GM23338 (cell line): ENCODE results near the gene SCAF8. TPM values are rescaled to one million over a fixed set of nuclear protein-coding genes. Genes with fewer than 3 reads are reported as not detected.

Experiments used
- ATAC-seq: fragments of 200-7000 bp; cut with Tn5 transposase; 3 replicates; pipeline ENCODE4 v1.9.1; 2020
- DNase-seq: peaks from one replicate; pipeline ENCODE4 v3.0.0-alpha.2; 2015; ENCODE audit warnings: low spot score
- H2AFZ ChIP-seq: fragments of 200-600 bp; sonication (generic); 2 replicates; pipeline ENCODE4 v1.8.0; 2016; ENCODE audit warnings: antibody characterized with exemption, mild to moderate bottlenecking, moderate library complexity
- H3F3A ChIP-seq: fragments of 200-600 bp; sonication (generic); replicated peaks from 2 replicates; pipeline ENCODE4 v1.8.0; 2017; ENCODE audit warnings: antibody characterized with exemption, mixed run types, low read depth
- H3K27ac ChIP-seq: fragments of 200-600 bp; sonication (generic); 2 replicates; pipeline ENCODE4 v1.6.1; 2016; ENCODE audit warnings: low read depth
- H3K27me3 ChIP-seq: fragments of 200-600 bp; sonication (generic); 2 replicates; pipeline ENCODE4 v1.8.0; 2016; ENCODE audit warnings: mild to moderate bottlenecking, mixed run types, moderate library complexity; ENCODE audit not compliant: insufficient read depth
- H3K36me3 ChIP-seq: fragments of 200-600 bp; sonication (generic); 2 replicates; pipeline ENCODE4 v1.8.0; 2016; ENCODE audit warnings: mild to moderate bottlenecking; ENCODE audit not compliant: insufficient read depth
- H3K4me1 ChIP-seq: fragments of 200-600 bp; sonication (generic); 2 replicates; pipeline ENCODE4 v1.8.0; 2016; ENCODE audit warnings: mild to moderate bottlenecking, moderate library complexity; ENCODE audit not compliant: insufficient read depth
- H3K4me2 ChIP-seq: fragments of 200-600 bp; sonication (generic); 2 replicates; pipeline ENCODE4 v1.7.1; 2017; ENCODE audit warnings: mixed run types
- H3K4me3 ChIP-seq: fragments of 200-600 bp; sonication (generic); 2 replicates; pipeline ENCODE4 v1.6.1; 2016; ENCODE audit warnings: mixed run types
- H3K79me2 ChIP-seq: fragments of 200-600 bp; sonication (generic); replicated peaks from 2 replicates; pipeline ENCODE4 v1.8.0; 2017; ENCODE audit warnings: mild to moderate bottlenecking; ENCODE audit not compliant: insufficient read depth
- H3K9me2 ChIP-seq: fragments of 200-600 bp; sonication (generic); 2 replicates; pipeline ENCODE4 v1.8.0; 2017; ENCODE audit not compliant: insufficient read depth
- H4K20me1 ChIP-seq: fragments of 200-600 bp; sonication (generic); replicated peaks from 2 replicates; pipeline ENCODE4 v1.8.0; 2017; ENCODE audit warnings: mild to moderate bottlenecking; ENCODE audit not compliant: insufficient read depth
- H3K27ac Mint-ChIP-seq: 2 replicates; pipeline ENCODE4 v1.8.0; 2020; ENCODE audit warnings: inconsistent platforms, mild to moderate bottlenecking, moderate library complexity, mixed read lengths
- H3K27me3 Mint-ChIP-seq: 3 replicates; pipeline ENCODE4 v1.8.0; 2022; ENCODE audit warnings: low read depth, mild to moderate bottlenecking, moderate library complexity, mixed read lengths, inconsistent platforms; ENCODE audit not compliant: insufficient read depth, poor library complexity
- H3K36me3 Mint-ChIP-seq: 3 replicates; pipeline ENCODE4 v1.8.0; 2021; ENCODE audit warnings: low read depth, mild to moderate bottlenecking, inconsistent platforms, moderate library complexity, mixed read lengths
- H3K4me1 Mint-ChIP-seq: 3 replicates; pipeline ENCODE4 v1.8.0; 2020; ENCODE audit warnings: mild to moderate bottlenecking, inconsistent platforms, mixed read lengths
- H3K4me3 Mint-ChIP-seq: 3 replicates; pipeline ENCODE4 v1.8.0; 2021; ENCODE audit warnings: moderate library complexity, mild to moderate bottlenecking, inconsistent platforms, mixed read lengths
- H3K9me3 Mint-ChIP-seq: 3 replicates; pipeline ENCODE4 v1.8.0; 2020; ENCODE audit warnings: moderate library complexity, mild to moderate bottlenecking, inconsistent platforms, mixed read lengths
- CREB1 ChIP-seq: fragments of 250-450 bp; sonication (Bioruptor Pico); IDR thresholded peaks from 2 replicates; pipeline ENCODE4 v1.5.0; 2020; ENCODE audit warnings: low read depth, mild to moderate bottlenecking, moderate library complexity
- EZH2 ChIP-seq: fragments of 200-600 bp; sonication (generic); IDR thresholded peaks from one replicate; pipeline ENCODE4 v1.8.0; 2017; ENCODE audit warnings: antibody characterized with exemption, mild to moderate bottlenecking, low read depth; ENCODE audit not compliant: unreplicated experiment
- EZH2phosphoT487 ChIP-seq: fragments of 200-600 bp; sonication (generic); IDR thresholded peaks from one replicate; pipeline ENCODE4 v1.8.1; 2018; ENCODE audit warnings: antibody characterized with exemption; ENCODE audit not compliant: unreplicated experiment
- JUNB ChIP-seq: IDR thresholded peaks from one replicate; pipeline ENCODE4 v1.6.1; 2016; ENCODE audit warnings: antibody characterized with exemption; ENCODE audit not compliant: unreplicated experiment
- NANOG ChIP-seq: IDR thresholded peaks from 2 replicates; pipeline ENCODE4 v1.6.1; 2016; ENCODE audit warnings: antibody characterized with exemption, borderline replicate concordance
- POLR2AphosphoS5 ChIP-seq: IDR thresholded peaks from 2 replicates; pipeline ENCODE4 v1.6.1; 2016; ENCODE audit warnings: antibody characterized with exemption, low read depth
- STAT1 ChIP-seq: IDR thresholded peaks from one replicate; pipeline ENCODE4 v1.6.1; 2016; ENCODE audit warnings: antibody characterized with exemption; ENCODE audit not compliant: unreplicated experiment
- ZNF114 ChIP-seq: fragments of 250-450 bp; sonication (Bioruptor Pico); IDR thresholded peaks from 2 replicates; pipeline ENCODE4 v1.5.0; 2020; ENCODE audit warnings: mild to moderate bottlenecking, moderate library complexity
- ZNF331 ChIP-seq: fragments of 250-450 bp; sonication (Bioruptor Pico); IDR thresholded peaks from 2 replicates; pipeline ENCODE4 v1.5.0; 2020; ENCODE audit warnings: low read depth, mild to moderate bottlenecking, moderate library complexity
- polyA plus RNA-seq: library from polyadenylated mRNA; unstranded; fragments of >200 nt; fragmentation: Nextera tagmentation; extraction: Ambion mirVana; gene quantifications from 2 replicates; pipeline ENCODE4 v1.2.1, GENCODE V29; 2016
- total RNA-seq: library from RNA; depleted of rRNA; stranded (reverse); fragments of >200 nt; shearing (Covaris generic); gene quantifications from 2 replicates; pipeline ENCODE4 v1.2.3, GENCODE V29; 2014
- TF ChIP-seq, protein P1 (sequence below): fragments of 250-450 bp; sonication (Bioruptor Pico); IDR thresholded peaks from 2 replicates; pipeline ENCODE4 v1.5.0; 2020; ENCODE audit warnings: mild to moderate bottlenecking, moderate library complexity
- TF ChIP-seq, protein P2 (sequence below): IDR thresholded peaks from one replicate; pipeline ENCODE4 v1.6.1; 2018; ENCODE audit warnings: antibody characterized with exemption; ENCODE audit not compliant: unreplicated experiment
- TF ChIP-seq, protein P3 (sequence below), 2 experiments: fragments of 200-600 bp in 1 of 2; sonication (generic) in 1 of 2; conservative IDR thresholded peaks; 2 replicates each; pipeline versions ENCODE4 v1.5.1 to v1.6.1; 2016 to 2017; ENCODE audit warnings: antibody characterized with exemption in 2 of 2, low read depth in 2 of 2, mild to moderate bottlenecking in 2 of 2, moderate library complexity in 1 of 2
- TF ChIP-seq, protein P4 (sequence below): IDR thresholded peaks from 2 replicates; pipeline ENCODE4 v1.6.1; 2016; ENCODE audit warnings: antibody characterized with exemption

Gene SCAF8
- total and polyA plus RNA-seq, 2 experiments from 2014 or later, result 13.8 to 37.9 TPM

DNA sequence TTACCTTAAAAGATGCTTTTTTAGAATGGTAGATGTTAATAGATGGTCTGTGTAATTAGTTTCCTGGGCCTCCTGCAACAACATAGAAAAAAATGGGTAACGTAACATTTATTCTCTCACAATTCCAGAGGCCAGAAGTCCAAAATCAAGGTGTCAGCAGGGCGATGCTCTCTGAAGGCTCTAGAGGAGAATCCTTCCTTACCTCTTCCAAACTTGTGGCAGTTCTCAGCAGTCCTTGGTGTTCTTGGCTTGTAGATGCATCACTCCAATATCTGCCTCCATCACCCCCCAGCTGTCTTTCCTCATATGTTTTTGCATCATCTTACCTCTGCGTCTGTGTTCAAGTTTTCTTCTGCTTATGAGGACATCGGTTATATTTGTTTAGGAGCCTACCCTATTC is 107.9 kb downstream of the SCAF8 start:
- DNase-seq (no peak), ATAC-seq (no peak)
- no peaks in the 10 kb centered on the region for H3K9me2 ChIP-seq
- Mint-ChIP-seq H3K4me1 (peaks cover 33% of the 10 kb centered on the region), H3K27me3 (no peaks in the 10 kb centered on the region), H3K36me3 (peaks cover 5% of the 10 kb centered on the region; the same call in 2 of the 3 replicates), H3K27ac (no peak overlapping the region), H3K4me3 (no peak overlapping the region), H3K9me3 (no peaks in the 10 kb centered on the region)
- no peaks in the 10 kb centered on the region for H3K36me3 ChIP-seq
- H3K4me2 ChIP-seq, result no peak overlapping the region
- peaks cover 26% of the 10 kb centered on the region for H3K4me1 ChIP-seq
- TF ChIP-seq ZNF331 (no peak), POLR2AphosphoS5 (no peak), NANOG (no peak), JUNB (no peak), STAT1 (no peak), CREB1 (CRISPR knock-in tag) (no peak), EZH2 (no peak), ZNF114 (CRISPR knock-in tag) (no peak), EZH2phosphoT487 (no peak)
- TF ChIP-seq, protein P1, sequence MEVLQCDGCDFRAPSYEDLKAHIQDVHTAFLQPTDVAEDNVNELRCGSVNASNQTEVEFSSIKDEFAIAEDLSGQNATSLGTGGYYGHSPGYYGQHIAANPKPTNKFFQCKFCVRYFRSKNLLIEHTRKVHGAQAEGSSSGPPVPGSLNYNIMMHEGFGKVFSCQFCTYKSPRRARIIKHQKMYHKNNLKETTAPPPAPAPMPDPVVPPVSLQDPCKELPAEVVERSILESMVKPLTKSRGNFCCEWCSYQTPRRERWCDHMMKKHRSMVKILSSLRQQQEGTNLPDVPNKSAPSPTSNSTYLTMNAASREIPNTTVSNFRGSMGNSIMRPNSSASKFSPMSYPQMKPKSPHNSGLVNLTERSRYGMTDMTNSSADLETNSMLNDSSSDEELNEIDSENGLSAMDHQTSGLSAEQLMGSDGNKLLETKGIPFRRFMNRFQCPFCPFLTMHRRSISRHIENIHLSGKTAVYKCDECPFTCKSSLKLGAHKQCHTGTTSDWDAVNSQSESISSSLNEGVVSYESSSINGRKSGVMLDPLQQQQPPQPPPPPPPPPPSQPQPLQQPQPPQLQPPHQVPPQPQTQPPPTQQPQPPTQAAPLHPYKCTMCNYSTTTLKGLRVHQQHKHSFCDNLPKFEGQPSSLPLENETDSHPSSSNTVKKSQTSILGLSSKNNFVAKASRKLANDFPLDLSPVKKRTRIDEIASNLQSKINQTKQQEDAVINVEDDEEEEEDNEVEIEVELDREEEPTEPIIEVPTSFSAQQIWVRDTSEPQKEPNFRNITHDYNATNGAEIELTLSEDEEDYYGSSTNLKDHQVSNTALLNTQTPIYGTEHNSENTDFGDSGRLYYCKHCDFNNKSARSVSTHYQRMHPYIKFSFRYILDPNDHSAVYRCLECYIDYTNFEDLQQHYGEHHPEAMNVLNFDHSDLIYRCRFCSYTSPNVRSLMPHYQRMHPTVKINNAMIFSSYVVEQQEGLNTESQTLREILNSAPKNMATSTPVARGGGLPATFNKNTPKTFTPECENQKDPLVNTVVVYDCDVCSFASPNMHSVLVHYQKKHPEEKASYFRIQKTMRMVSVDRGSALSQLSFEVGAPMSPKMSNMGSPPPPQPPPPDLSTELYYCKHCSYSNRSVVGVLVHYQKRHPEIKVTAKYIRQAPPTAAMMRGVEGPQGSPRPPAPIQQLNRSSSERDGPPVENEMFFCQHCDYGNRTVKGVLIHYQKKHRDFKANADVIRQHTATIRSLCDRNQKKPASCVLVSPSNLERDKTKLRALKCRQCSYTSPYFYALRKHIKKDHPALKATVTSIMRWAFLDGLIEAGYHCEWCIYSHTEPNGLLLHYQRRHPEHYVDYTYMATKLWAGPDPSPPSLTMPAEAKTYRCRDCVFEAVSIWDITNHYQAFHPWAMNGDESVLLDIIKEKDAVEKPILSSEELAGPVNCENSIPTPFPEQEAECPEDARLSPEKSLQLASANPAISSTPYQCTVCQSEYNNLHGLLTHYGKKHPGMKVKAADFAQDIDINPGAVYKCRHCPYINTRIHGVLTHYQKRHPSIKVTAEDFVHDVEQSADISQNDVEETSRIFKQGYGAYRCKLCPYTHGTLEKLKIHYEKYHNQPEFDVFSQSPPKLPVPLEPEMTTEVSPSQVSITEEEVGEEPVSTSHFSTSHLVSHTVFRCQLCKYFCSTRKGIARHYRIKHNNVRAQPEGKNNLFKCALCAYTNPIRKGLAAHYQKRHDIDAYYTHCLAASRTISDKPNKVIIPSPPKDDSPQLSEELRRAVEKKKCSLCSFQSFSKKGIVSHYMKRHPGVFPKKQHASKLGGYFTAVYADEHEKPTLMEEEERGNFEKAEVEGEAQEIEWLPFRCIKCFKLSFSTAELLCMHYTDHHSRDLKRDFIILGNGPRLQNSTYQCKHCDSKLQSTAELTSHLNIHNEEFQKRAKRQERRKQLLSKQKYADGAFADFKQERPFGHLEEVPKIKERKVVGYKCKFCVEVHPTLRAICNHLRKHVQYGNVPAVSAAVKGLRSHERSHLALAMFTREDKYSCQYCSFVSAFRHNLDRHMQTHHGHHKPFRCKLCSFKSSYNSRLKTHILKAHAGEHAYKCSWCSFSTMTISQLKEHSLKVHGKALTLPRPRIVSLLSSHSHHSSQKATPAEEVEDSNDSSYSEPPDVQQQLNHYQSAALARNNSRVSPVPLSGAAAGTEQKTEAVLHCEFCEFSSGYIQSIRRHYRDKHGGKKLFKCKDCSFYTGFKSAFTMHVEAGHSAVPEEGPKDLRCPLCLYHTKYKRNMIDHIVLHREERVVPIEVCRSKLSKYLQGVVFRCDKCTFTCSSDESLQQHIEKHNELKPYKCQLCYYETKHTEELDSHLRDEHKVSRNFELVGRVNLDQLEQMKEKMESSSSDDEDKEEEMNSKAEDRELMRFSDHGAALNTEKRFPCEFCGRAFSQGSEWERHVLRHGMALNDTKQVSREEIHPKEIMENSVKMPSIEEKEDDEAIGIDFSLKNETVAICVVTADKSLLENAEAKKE (CRISPR knock-in tag), result no peak
- TF ChIP-seq, protein P2, sequence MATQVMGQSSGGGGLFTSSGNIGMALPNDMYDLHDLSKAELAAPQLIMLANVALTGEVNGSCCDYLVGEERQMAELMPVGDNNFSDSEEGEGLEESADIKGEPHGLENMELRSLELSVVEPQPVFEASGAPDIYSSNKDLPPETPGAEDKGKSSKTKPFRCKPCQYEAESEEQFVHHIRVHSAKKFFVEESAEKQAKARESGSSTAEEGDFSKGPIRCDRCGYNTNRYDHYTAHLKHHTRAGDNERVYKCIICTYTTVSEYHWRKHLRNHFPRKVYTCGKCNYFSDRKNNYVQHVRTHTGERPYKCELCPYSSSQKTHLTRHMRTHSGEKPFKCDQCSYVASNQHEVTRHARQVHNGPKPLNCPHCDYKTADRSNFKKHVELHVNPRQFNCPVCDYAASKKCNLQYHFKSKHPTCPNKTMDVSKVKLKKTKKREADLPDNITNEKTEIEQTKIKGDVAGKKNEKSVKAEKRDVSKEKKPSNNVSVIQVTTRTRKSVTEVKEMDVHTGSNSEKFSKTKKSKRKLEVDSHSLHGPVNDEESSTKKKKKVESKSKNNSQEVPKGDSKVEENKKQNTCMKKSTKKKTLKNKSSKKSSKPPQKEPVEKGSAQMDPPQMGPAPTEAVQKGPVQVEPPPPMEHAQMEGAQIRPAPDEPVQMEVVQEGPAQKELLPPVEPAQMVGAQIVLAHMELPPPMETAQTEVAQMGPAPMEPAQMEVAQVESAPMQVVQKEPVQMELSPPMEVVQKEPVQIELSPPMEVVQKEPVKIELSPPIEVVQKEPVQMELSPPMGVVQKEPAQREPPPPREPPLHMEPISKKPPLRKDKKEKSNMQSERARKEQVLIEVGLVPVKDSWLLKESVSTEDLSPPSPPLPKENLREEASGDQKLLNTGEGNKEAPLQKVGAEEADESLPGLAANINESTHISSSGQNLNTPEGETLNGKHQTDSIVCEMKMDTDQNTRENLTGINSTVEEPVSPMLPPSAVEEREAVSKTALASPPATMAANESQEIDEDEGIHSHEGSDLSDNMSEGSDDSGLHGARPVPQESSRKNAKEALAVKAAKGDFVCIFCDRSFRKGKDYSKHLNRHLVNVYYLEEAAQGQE, result no peak
- TF ChIP-seq, protein P3, sequence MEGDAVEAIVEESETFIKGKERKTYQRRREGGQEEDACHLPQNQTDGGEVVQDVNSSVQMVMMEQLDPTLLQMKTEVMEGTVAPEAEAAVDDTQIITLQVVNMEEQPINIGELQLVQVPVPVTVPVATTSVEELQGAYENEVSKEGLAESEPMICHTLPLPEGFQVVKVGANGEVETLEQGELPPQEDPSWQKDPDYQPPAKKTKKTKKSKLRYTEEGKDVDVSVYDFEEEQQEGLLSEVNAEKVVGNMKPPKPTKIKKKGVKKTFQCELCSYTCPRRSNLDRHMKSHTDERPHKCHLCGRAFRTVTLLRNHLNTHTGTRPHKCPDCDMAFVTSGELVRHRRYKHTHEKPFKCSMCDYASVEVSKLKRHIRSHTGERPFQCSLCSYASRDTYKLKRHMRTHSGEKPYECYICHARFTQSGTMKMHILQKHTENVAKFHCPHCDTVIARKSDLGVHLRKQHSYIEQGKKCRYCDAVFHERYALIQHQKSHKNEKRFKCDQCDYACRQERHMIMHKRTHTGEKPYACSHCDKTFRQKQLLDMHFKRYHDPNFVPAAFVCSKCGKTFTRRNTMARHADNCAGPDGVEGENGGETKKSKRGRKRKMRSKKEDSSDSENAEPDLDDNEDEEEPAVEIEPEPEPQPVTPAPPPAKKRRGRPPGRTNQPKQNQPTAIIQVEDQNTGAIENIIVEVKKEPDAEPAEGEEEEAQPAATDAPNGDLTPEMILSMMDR (conservative IDR thresholded peaks at IDR 0.05; ENCODE audit: low read depth in 2 of 2), result no peak
- TF ChIP-seq, protein P4, sequence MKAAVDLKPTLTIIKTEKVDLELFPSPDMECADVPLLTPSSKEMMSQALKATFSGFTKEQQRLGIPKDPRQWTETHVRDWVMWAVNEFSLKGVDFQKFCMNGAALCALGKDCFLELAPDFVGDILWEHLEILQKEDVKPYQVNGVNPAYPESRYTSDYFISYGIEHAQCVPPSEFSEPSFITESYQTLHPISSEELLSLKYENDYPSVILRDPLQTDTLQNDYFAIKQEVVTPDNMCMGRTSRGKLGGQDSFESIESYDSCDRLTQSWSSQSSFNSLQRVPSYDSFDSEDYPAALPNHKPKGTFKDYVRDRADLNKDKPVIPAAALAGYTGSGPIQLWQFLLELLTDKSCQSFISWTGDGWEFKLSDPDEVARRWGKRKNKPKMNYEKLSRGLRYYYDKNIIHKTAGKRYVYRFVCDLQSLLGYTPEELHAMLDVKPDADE, result no peak
- H3K27me3 ChIP-seq, result no peaks in the 10 kb centered on the region
- no peak overlapping the region for H2AFZ ChIP-seq
- peaks cover 98% of the 10 kb centered on the region for H3K79me2 ChIP-seq
- H3K27ac ChIP-seq, result 0 out of 2 replicates have a peak overlapping the region, but pooled peaks have one; percentile 11
- peaks cover 21% of the 10 kb centered on the region for H4K20me1 ChIP-seq
- no peak overlapping the region for H3K4me3 ChIP-seq
- H3F3A ChIP-seq, result no peaks in the 10 kb centered on the region
